ENCODE data around the gene PMPCA. TPM values are rescaled to one million over a fixed set of nuclear protein-coding genes. Genes with fewer than 3 reads are reported as not detected.

The PMPCA gene
- total and polyA plus RNA-seq, 2 donors = 15.1 to 43.7 TPM

GRCh38 chr9:136379003-136379287 is 31.5 kb upstream of the PMPCA start:
- Histone ChIP-seq H3K4me3 (ENCODE audit: low read depth, low read length) (no peak overlapping the region), H3K4me1 (ENCODE audit: insufficient read depth) (no peaks in the 10 kb centered on the region), H3K36me3 (ENCODE audit: insufficient read depth) (peaks cover 2% of the 10 kb centered on the region), H3K27ac (ENCODE audit: low read depth) (no peak overlapping the region)
- 88% methylated on average over 18 of the region's 18 CpGs for WGBS
- no peak for DNase-seq (ENCODE audit: extremely low spot score)

- no peak for DNase-seq (ENCODE audit: extremely low spot score)
- H3K4me3 ChIP-seq (ENCODE audit: low read depth, low read length) = no peak overlapping the region
- 92% methylated on average over 11 of the region's 11 CpGs for WGBS
- no peaks in the 10 kb centered on the region for H3K4me1 ChIP-seq (ENCODE audit: insufficient read depth)
- no peak overlapping the region for H3K27ac ChIP-seq (ENCODE audit: low read depth)
- peaks cover 2% of the 10 kb centered on the region for H3K36me3 ChIP-seq (ENCODE audit: insufficient read depth)
Observed at GRCh38 chr9:136379401-136379800, 31.1 kb upstream of the PMPCA start.

- peaks cover 2% of the 10 kb centered on the region for H3K36me3 ChIP-seq (ENCODE audit: insufficient read depth)
- no peak for DNase-seq (ENCODE audit: extremely low spot score)
- 85% methylated on average over 11 of the region's 11 CpGs for WGBS
- no peaks in the 10 kb centered on the region for H3K4me1 ChIP-seq (ENCODE audit: insufficient read depth)
- no peak overlapping the region for H3K27ac ChIP-seq (ENCODE audit: low read depth)
- no peak overlapping the region for H3K4me3 ChIP-seq (ENCODE audit: low read depth, low read length)
Observed at GRCh38 chr9:136379891-136380290, 30.6 kb upstream of the PMPCA start.

GRCh38 chr9:136380381-136380780 is 30.1 kb upstream of the PMPCA start:
- no peak for DNase-seq (ENCODE audit: extremely low spot score)
- peaks cover 2% of the 10 kb centered on the region for H3K36me3 ChIP-seq (ENCODE audit: insufficient read depth)
- no peak overlapping the region for H3K27ac ChIP-seq (ENCODE audit: low read depth)
- 94% methylated on average over 17 of the region's 17 CpGs for WGBS
- H3K4me3 ChIP-seq (ENCODE audit: low read depth, low read length) = no peak overlapping the region
- no peaks in the 10 kb centered on the region for H3K4me1 ChIP-seq (ENCODE audit: insufficient read depth)

- no peaks in the 10 kb centered on the region for H3K4me1 ChIP-seq (ENCODE audit: insufficient read depth)
- no peak overlapping the region for H3K27ac ChIP-seq (ENCODE audit: low read depth)
- 76% methylated on average over 9 of the region's 9 CpGs for WGBS
- H3K4me3 ChIP-seq (ENCODE audit: low read depth, low read length) = no peak overlapping the region
- DNase-seq (ENCODE audit: extremely low spot score) = no peak
- peaks cover 2% of the 10 kb centered on the region for H3K36me3 ChIP-seq (ENCODE audit: insufficient read depth)
Observed at GRCh38 chr9:136381311-136381710, 29.1 kb upstream of the PMPCA start.

GRCh38 chr9:136381966-136382513 is 28.4 kb upstream of the PMPCA start:
- no peak for DNase-seq (ENCODE audit: extremely low spot score)
- no peak overlapping the region for H3K4me3 ChIP-seq (ENCODE audit: low read depth, low read length)
- no peaks in the 10 kb centered on the region for H3K4me1 ChIP-seq (ENCODE audit: insufficient read depth)
- H3K36me3 ChIP-seq (ENCODE audit: insufficient read depth) = peaks cover 2% of the 10 kb centered on the region
- no peak overlapping the region for H3K27ac ChIP-seq (ENCODE audit: low read depth)
- WGBS = 92% methylated on average over 25 of the region's 25 CpGs

GRCh38 chr9:136383436-136383835 is 27.0 kb upstream of the PMPCA start:
- Histone ChIP-seq H3K36me3 (ENCODE audit: insufficient read depth) (peaks cover 2% of the 10 kb centered on the region), H3K27ac (ENCODE audit: low read depth) (no peak overlapping the region), H3K4me3 (ENCODE audit: low read depth, low read length) (no peak overlapping the region), H3K4me1 (ENCODE audit: insufficient read depth) (no peaks in the 10 kb centered on the region)
- no peak for DNase-seq (ENCODE audit: extremely low spot score)
- 96% methylated on average over 20 of the region's 20 CpGs for WGBS

GRCh38 chr9:136385015-136385414 is 25.4 kb upstream of the PMPCA start:
- H3K4me3 ChIP-seq (ENCODE audit: low read depth, low read length) = no peak overlapping the region
- no peaks in the 10 kb centered on the region for H3K36me3 ChIP-seq (ENCODE audit: insufficient read depth)
- no peaks in the 10 kb centered on the region for H3K4me1 ChIP-seq (ENCODE audit: insufficient read depth)
- no peak overlapping the region for H3K27ac ChIP-seq (ENCODE audit: low read depth)
- 92% methylated on average over 11 of the region's 11 CpGs for WGBS
- DNase-seq (ENCODE audit: extremely low spot score) = no peak

GRCh38 chr9:136386018-136386417 is 24.4 kb upstream of the PMPCA start:
- no peak for DNase-seq (ENCODE audit: extremely low spot score)
- Histone ChIP-seq H3K36me3 (ENCODE audit: insufficient read depth) (no peaks in the 10 kb centered on the region), H3K4me1 (ENCODE audit: insufficient read depth) (no peaks in the 10 kb centered on the region), H3K4me3 (ENCODE audit: low read depth, low read length) (no peak overlapping the region), H3K27ac (ENCODE audit: low read depth) (no peak overlapping the region)
- WGBS = 94% methylated on average over 13 of the region's 13 CpGs

GRCh38 chr9:136387217-136387616 is 23.2 kb upstream of the PMPCA start:
- DNase-seq (ENCODE audit: extremely low spot score) = no peak
- 95% methylated on average over 19 of the region's 19 CpGs for WGBS
- peaks cover 2% of the 10 kb centered on the region for H3K36me3 ChIP-seq (ENCODE audit: insufficient read depth)
- no peak overlapping the region for H3K27ac ChIP-seq (ENCODE audit: low read depth)
- no peak overlapping the region for H3K4me3 ChIP-seq (ENCODE audit: low read depth, low read length)
- no peaks in the 10 kb centered on the region for H3K4me1 ChIP-seq (ENCODE audit: insufficient read depth)

GRCh38 chr9:136389396-136389795 is 21.1 kb upstream of the PMPCA start:
- Histone ChIP-seq H3K4me1 (ENCODE audit: insufficient read depth) (no peaks in the 10 kb centered on the region), H3K4me3 (ENCODE audit: low read depth, low read length) (no peak overlapping the region), H3K36me3 (ENCODE audit: insufficient read depth) (peaks cover 2% of the 10 kb centered on the region), H3K27ac (ENCODE audit: low read depth) (no peak overlapping the region)
- 87% methylated on average over 14 of the region's 14 CpGs for WGBS
- DNase-seq (ENCODE audit: extremely low spot score) = no peak

- 93% methylated on average over 28 of the region's 28 CpGs for WGBS
- Histone ChIP-seq H3K4me1 (ENCODE audit: insufficient read depth) (no peaks in the 10 kb centered on the region), H3K36me3 (ENCODE audit: insufficient read depth) (peaks cover 2% of the 10 kb centered on the region), H3K27ac (ENCODE audit: low read depth) (no peak overlapping the region), H3K4me3 (ENCODE audit: low read depth, low read length) (no peak overlapping the region)
- DNase-seq (ENCODE audit: extremely low spot score) = no peak
Observed at GRCh38 chr9:136391737-136392537, 18.5 kb upstream of the PMPCA start.

GRCh38 chr9:136392538-136393449 is 17.7 kb upstream of the PMPCA start:
- Histone ChIP-seq H3K4me3 (ENCODE audit: low read depth, low read length) (no peak overlapping the region), H3K36me3 (ENCODE audit: insufficient read depth) (peaks cover 2% of the 10 kb centered on the region), H3K4me1 (ENCODE audit: insufficient read depth) (no peaks in the 10 kb centered on the region), H3K27ac (ENCODE audit: low read depth) (no peak overlapping the region)
- WGBS = 86% methylated on average over 21 of the region's 21 CpGs
- no peak for DNase-seq (ENCODE audit: extremely low spot score)

GRCh38 chr9:136393531-136393930 is 16.9 kb upstream of the PMPCA start:
- whole genome bisulfite sequencing = 87% methylated on average over 17 of the region's 17 CpGs
- Histone ChIP-seq H3K27ac (ENCODE audit: low read depth) (no peak overlapping the region), H3K36me3 (ENCODE audit: insufficient read depth) (peaks cover 2% of the 10 kb centered on the region), H3K4me3 (ENCODE audit: low read depth, low read length) (no peak overlapping the region), H3K4me1 (ENCODE audit: insufficient read depth) (no peaks in the 10 kb centered on the region)
- no peak for DNase-seq (ENCODE audit: extremely low spot score)
